ENCODE results near the gene APOL4. TPM values are rescaled to one million over a fixed set of nuclear protein-coding genes. Genes with fewer than 3 reads are reported as not detected.
"Not testable (repeated sequence)": the region's sequence is repeated elsewhere in the genome, so short reads cannot be mapped to it uniquely, and the experiment has no call there.

Gene APOL4
- total RNA-seq, 1 experiment from 2014 or later = not detected

DNA sequence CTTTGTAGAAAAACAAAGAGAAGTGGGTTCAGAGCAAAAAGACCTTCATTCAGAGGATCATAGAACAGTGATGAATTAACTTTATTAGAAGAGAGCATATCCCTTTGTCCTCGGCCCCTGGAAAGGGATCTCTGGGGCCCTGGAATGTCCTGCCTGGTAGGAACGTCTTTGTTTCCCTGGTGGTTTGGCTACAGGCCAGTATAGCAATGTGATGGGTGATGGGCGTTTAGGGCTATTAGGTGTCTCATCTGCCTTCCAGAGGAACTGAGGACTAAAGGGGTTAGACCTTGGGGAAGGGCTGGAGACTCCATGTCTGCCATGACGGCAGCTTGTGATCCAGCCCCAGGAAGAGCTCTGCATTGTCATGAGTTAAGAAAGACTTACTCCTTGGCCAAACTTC, 9.1 kb downstream of the APOL4 start:
- H2AFZ ChIP-seq = no peak overlapping the region
- intact Hi-C loops (cut with micrococcal nuclease; ENCODE audit: unreplicated experiment) = no loop called here
- no peaks in the 10 kb centered on the region for H3K9me3 ChIP-seq (ENCODE audit: insufficient read depth, low read depth)
- H4K20me1 ChIP-seq (ENCODE audit: insufficient read depth) = no peaks in the 10 kb centered on the region
- H3K4me2 ChIP-seq = no peak overlapping the region
- no peaks in the 10 kb centered on the region for H3K36me3 ChIP-seq (ENCODE audit: low read depth)
- H3K9me2 ChIP-seq (ENCODE audit: insufficient read depth) = no peaks in the 10 kb centered on the region
- TF ChIP-seq CTCF (conservative IDR thresholded peaks at IDR 0.05) = no peak
- no peaks in the 10 kb centered on the region for H3F3A ChIP-seq (ENCODE audit: insufficient read depth, low read depth)
- no peak overlapping the region for H3K4me3 ChIP-seq
- peaks cover 27% of the 10 kb centered on the region; the same call in 1 of the 2 replicates for H3K27me3 ChIP-seq (ENCODE audit: insufficient read depth, low read depth)
- no TSS peak for BruUV-seq (replicated peaks)
- ChIA-PET POLR2A (ENCODE audit: unreplicated experiment) (no interaction called here), CTCF (interaction anchor here (1.5 kb wide), 1 partner anchor 94 kb away, joined by 4 read pairs; no protein-coding TSS in a partner anchor)
- H3K4me1 ChIP-seq (replicated peaks; ENCODE audit: insufficient read depth) = no peaks in the 10 kb centered on the region
- H3K27ac ChIP-seq = no peak overlapping the region
- DNase-seq = no peak
- H3K79me2 ChIP-seq (ENCODE audit: low read depth) = no peaks in the 10 kb centered on the region

- CTCF ChIA-PET = interaction anchor here (1.5 kb wide), 1 partner anchor 95 kb away, joined by 4 read pairs; no protein-coding TSS in a partner anchor
- TF ChIP-seq EZH2 (IDR thresholded peaks at IDR 0.05; ENCODE audit: low read depth) (no peak), CTCF (conservative IDR thresholded peaks at IDR 0.05) (no peak)
Observed at GRCh38 chr22:36191106-36191836, 10.3 kb downstream of the APOL4 start.

GRCh38 chr22:36187862-36188261, 13.7 kb downstream of the APOL4 start:
- H3K27ac ChIP-seq; H4K20me1 ChIP-seq (ENCODE audit: insufficient read depth); H3K9me3 ChIP-seq (ENCODE audit: insufficient read depth, low read depth); CTCF ChIA-PET; H3K4me3 ChIP-seq; H3K36me3 ChIP-seq (ENCODE audit: low read depth); H2AFZ ChIP-seq; H3F3A ChIP-seq (ENCODE audit: insufficient read depth, low read depth); POLR2A ChIA-PET (ENCODE audit: unreplicated experiment); H3K4me1 ChIP-seq (replicated peaks; ENCODE audit: insufficient read depth); BruUV-seq (replicated peaks); H3K9me2 ChIP-seq (ENCODE audit: insufficient read depth); H3K4me2 ChIP-seq; intact Hi-C loops (cut with micrococcal nuclease; ENCODE audit: unreplicated experiment); H3K79me2 ChIP-seq (ENCODE audit: low read depth): not testable (repeated sequence)
- peaks cover 31% of the 10 kb centered on the region; the same call in 1 of the 2 replicates for H3K27me3 ChIP-seq (ENCODE audit: insufficient read depth, low read depth)
- peak in 1 of 2 experiments; percentile 17 for DNase-seq

More at GRCh38 chr22:36191106-36191836, 10.3 kb downstream of the APOL4 start:
- DNase-seq = no peak
- H3K27ac ChIP-seq = no peak overlapping the region
- BruUV-seq (replicated peaks) = no TSS peak
- no peak overlapping the region for H3K4me3 ChIP-seq
- H2AFZ ChIP-seq = no peak overlapping the region
- no peaks in the 10 kb centered on the region for H3K9me2 ChIP-seq (ENCODE audit: insufficient read depth)
- H3K36me3 ChIP-seq (ENCODE audit: low read depth) = no peaks in the 10 kb centered on the region
- intact Hi-C loops (cut with micrococcal nuclease; ENCODE audit: unreplicated experiment) = no loop called here
- H4K20me1 ChIP-seq (ENCODE audit: insufficient read depth) = no peaks in the 10 kb centered on the region
- no peak overlapping the region for H3K4me2 ChIP-seq
- peaks cover 27% of the 10 kb centered on the region; the same call in 1 of the 2 replicates for H3K27me3 ChIP-seq (ENCODE audit: insufficient read depth, low read depth)
- H3K9me3 ChIP-seq (ENCODE audit: insufficient read depth, low read depth) = no peaks in the 10 kb centered on the region
- no peaks in the 10 kb centered on the region for H3K4me1 ChIP-seq (replicated peaks; ENCODE audit: insufficient read depth)
- H3K79me2 ChIP-seq (ENCODE audit: low read depth) = no peaks in the 10 kb centered on the region
- POLR2A ChIA-PET (ENCODE audit: unreplicated experiment) = no interaction called here
- H3F3A ChIP-seq (ENCODE audit: insufficient read depth, low read depth) = no peaks in the 10 kb centered on the region

Data from PC-9 (cell line).